Neural cell (in vitro differentiated cells): ENCODE measurements around the gene DSPP. TPM values are rescaled to one million over a fixed set of nuclear protein-coding genes. Genes with fewer than 3 reads are reported as not detected.

Experiments
- H2AFZ ChIP-seq: fragments of 200-600, 300-800 bp; sonication (generic), shearing (Covaris generic); 2 replicates; pipeline ENCODE4 v1.6.0; 2014; ENCODE audit warnings: low read depth, mild to moderate bottlenecking, antibody characterized with exemption, low read length, moderate library complexity
- H3F3A ChIP-seq: fragments of 200-600 bp; shearing (Covaris generic); 2 replicates; pipeline ENCODE4 v1.6.1; 2016; ENCODE audit warnings: mild to moderate bottlenecking, moderate library complexity, mixed read lengths, antibody characterized with exemption, low read length; ENCODE audit not compliant: insufficient read depth, poor library complexity, severe bottlenecking
- H3K27ac ChIP-seq: fragments of 200-600, 300-800 bp; sonication (generic), shearing (Covaris generic); 2 replicates; pipeline ENCODE4 v1.5.1; 2014; ENCODE audit warnings: mild to moderate bottlenecking, low read length, moderate library complexity
- H3K27me3 ChIP-seq: fragments of 300-800, 200-600 bp; sonication (generic), shearing (Covaris generic); 2 replicates; pipeline ENCODE4 v1.6.0; 2014; ENCODE audit warnings: mild to moderate bottlenecking, low read depth, low read length, moderate library complexity; ENCODE audit not compliant: insufficient read depth
- H3K36me3 ChIP-seq: fragments of 300-800, 200-600 bp; sonication (generic), shearing (Covaris generic); 2 replicates; pipeline ENCODE4 v1.5.1; 2014; ENCODE audit warnings: mild to moderate bottlenecking, antibody characterized with exemption, low read length, moderate library complexity; ENCODE audit not compliant: insufficient read depth
- H3K4me2 ChIP-seq: fragments of 300-800, 200-600 bp; sonication (generic), shearing (Covaris generic); 2 replicates; pipeline ENCODE4 v1.6.0; 2014; ENCODE audit warnings: mild to moderate bottlenecking, low read length
- H3K4me3 ChIP-seq: fragments of 300-800, 200-600 bp; sonication (generic), shearing (Covaris generic); 2 replicates; pipeline ENCODE4 v1.5.1; 2014; ENCODE audit warnings: mild to moderate bottlenecking, low read length, moderate library complexity
- H3K79me2 ChIP-seq: fragments of 200-600 bp; shearing (Covaris generic); replicated peaks from 2 replicates; pipeline ENCODE4 v1.6.0; 2014; ENCODE audit warnings: mild to moderate bottlenecking, low read length, moderate library complexity; ENCODE audit not compliant: insufficient read depth
- H3K9ac ChIP-seq: fragments of 300-800, 200-600 bp; sonication (generic), shearing (Covaris generic); 2 replicates; pipeline ENCODE4 v1.6.1; 2016; ENCODE audit warnings: mild to moderate bottlenecking, low read length, mixed read lengths
- H3K9me2 ChIP-seq: fragments of 200-600 bp; shearing (Covaris generic); 2 replicates; pipeline ENCODE4 v1.6.1; 2016; ENCODE audit warnings: mild to moderate bottlenecking, low read length, mixed read lengths; ENCODE audit not compliant: insufficient read depth
- H3K9me3 ChIP-seq: fragments of 200-600, 300-800 bp; sonication (generic), shearing (Covaris generic); 2 replicates; pipeline ENCODE4 v1.6.1; 2016; ENCODE audit warnings: mild to moderate bottlenecking, mixed run types, low read length, moderate library complexity, mixed read lengths
- H4K20me1 ChIP-seq: fragments of 200-600 bp; shearing (Covaris generic); 2 replicates; pipeline ENCODE4 v1.6.1; 2016; ENCODE audit warnings: mild to moderate bottlenecking, mixed run types; ENCODE audit not compliant: insufficient read depth
- EP300 ChIP-seq: fragments of 450-650 bp; conservative IDR thresholded peaks from 2 replicates; pipeline ENCODE4 v1.6.1; 2014; ENCODE audit warnings: antibody characterized with exemption, mild to moderate bottlenecking, moderate library complexity; ENCODE audit not compliant: poor library complexity, severe bottlenecking
- EZH2 ChIP-seq: fragments of 200-600, 300-800 bp; shearing (Covaris generic), sonication (generic); IDR thresholded peaks from 2 replicates; pipeline ENCODE4 v1.6.1; 2014; ENCODE audit warnings: antibody characterized with exemption, low read length, borderline replicate concordance, mild to moderate bottlenecking; ENCODE audit not compliant: insufficient read depth, poor library complexity, severe bottlenecking
- MXI1 ChIP-seq: fragments of 450-650 bp; conservative IDR thresholded peaks from 2 replicates; pipeline ENCODE4 v1.6.1; 2014; ENCODE audit warnings: antibody characterized with exemption, mild to moderate bottlenecking; ENCODE audit not compliant: poor library complexity, severe bottlenecking
- POLR2AphosphoS5 ChIP-seq: IDR thresholded peaks from 2 replicates; pipeline ENCODE4 v1.6.1; 2012
- RAD21 ChIP-seq: fragments of 450-650 bp; conservative IDR thresholded peaks from 2 replicates; pipeline ENCODE4 v1.6.1; 2014; ENCODE audit warnings: antibody characterized with exemption, mild to moderate bottlenecking, moderate library complexity
- REST ChIP-seq: IDR thresholded peaks from 2 replicates; pipeline ENCODE4 v1.6.1; 2012; ENCODE audit warnings: borderline replicate concordance
- SMC3 ChIP-seq: fragments of 450-650 bp; conservative IDR thresholded peaks from 2 replicates; pipeline ENCODE4 v1.6.1; 2014; ENCODE audit warnings: antibody characterized with exemption, mild to moderate bottlenecking, moderate library complexity; ENCODE audit not compliant: poor library complexity
- TAF1 ChIP-seq: IDR thresholded peaks from 2 replicates; pipeline ENCODE4 v1.6.1; 2012; ENCODE audit warnings: low read depth
- polyA plus RNA-seq: library from polyadenylated mRNA; depleted of rRNA; stranded (reverse); fragments of >200 nt; gene quantifications from 2 replicates; pipeline ENCODE4 v1.2.3, GENCODE V29; 2014
- TF ChIP-seq, protein P1 (sequence below): fragments of 450-650 bp; IDR thresholded peaks from 2 replicates; pipeline ENCODE4 v1.5.1; 2014; ENCODE audit warnings: antibody characterized with exemption, mild to moderate bottlenecking, moderate library complexity; ENCODE audit not compliant: poor library complexity, severe bottlenecking

Gene DSPP
- polyA plus RNA-seq, 1 donor from 2014 or later, result not detected

DNA sequence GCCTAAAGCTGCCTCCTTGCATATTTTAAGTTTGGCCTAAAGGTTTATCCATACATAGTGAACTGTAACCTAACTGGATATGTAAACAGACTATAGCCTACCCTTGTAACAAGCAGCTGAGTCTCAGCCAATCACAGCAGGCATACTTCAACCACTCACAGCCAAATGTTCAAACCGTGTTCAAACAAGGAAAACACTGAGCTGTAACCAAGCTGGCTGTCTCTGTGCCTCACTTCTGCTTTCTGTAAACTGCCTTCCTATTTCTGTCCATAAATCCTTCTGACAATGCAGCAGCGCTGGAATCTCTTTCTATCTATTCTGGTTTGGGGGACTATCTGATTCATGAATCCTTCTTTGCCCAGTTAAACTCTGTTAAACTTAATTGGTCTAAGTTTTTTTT, 16.4 kb downstream of the DSPP start:
- Histone ChIP-seq H3K27ac (no peak overlapping the region), H3K9me2 (no peaks in the 10 kb centered on the region), H3K9ac (no peak overlapping the region), H2AFZ (no peak overlapping the region), H3K79me2 (no peaks in the 10 kb centered on the region), H4K20me1 (no peaks in the 10 kb centered on the region), H3K9me3 (no peaks in the 10 kb centered on the region), H3K4me2 (no peak overlapping the region), H3F3A (no peaks in the 10 kb centered on the region), H3K27me3 (no peaks in the 10 kb centered on the region), H3K4me3 (no peak overlapping the region), H3K36me3 (no peaks in the 10 kb centered on the region)
- TF ChIP-seq RAD21 (no peak), REST (no peak), POLR2AphosphoS5 (no peak), MXI1 (no peak), EP300 (no peak), EZH2 (no peak), TAF1 (no peak), SMC3 (no peak)
- TF ChIP-seq, protein P1, sequence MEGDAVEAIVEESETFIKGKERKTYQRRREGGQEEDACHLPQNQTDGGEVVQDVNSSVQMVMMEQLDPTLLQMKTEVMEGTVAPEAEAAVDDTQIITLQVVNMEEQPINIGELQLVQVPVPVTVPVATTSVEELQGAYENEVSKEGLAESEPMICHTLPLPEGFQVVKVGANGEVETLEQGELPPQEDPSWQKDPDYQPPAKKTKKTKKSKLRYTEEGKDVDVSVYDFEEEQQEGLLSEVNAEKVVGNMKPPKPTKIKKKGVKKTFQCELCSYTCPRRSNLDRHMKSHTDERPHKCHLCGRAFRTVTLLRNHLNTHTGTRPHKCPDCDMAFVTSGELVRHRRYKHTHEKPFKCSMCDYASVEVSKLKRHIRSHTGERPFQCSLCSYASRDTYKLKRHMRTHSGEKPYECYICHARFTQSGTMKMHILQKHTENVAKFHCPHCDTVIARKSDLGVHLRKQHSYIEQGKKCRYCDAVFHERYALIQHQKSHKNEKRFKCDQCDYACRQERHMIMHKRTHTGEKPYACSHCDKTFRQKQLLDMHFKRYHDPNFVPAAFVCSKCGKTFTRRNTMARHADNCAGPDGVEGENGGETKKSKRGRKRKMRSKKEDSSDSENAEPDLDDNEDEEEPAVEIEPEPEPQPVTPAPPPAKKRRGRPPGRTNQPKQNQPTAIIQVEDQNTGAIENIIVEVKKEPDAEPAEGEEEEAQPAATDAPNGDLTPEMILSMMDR, result no peak

GRCh38 chr4:87631668-87632067, 23.3 kb downstream of the DSPP start:
- H3K4me3 ChIP-seq, result no peak overlapping the region
- no peak overlapping the region for H3K9ac ChIP-seq
- no peaks in the 10 kb centered on the region for H3K79me2 ChIP-seq
- H4K20me1 ChIP-seq, result no peaks in the 10 kb centered on the region
- H3K9me3 ChIP-seq, result no peaks in the 10 kb centered on the region
- no peak overlapping the region for H2AFZ ChIP-seq
- no peak overlapping the region for H3K4me2 ChIP-seq
- H3F3A ChIP-seq, result no peaks in the 10 kb centered on the region
- TF ChIP-seq TAF1 (no peak), SMC3 (no peak), EP300 (no peak), POLR2AphosphoS5 (no peak), MXI1 (no peak), REST (no peak), RAD21 (no peak), EZH2 (no peak)
- TF ChIP-seq, protein P1, result no peak
- H3K27ac ChIP-seq, result no peak overlapping the region
- H3K36me3 ChIP-seq, result no peaks in the 10 kb centered on the region
- H3K9me2 ChIP-seq, result no peaks in the 10 kb centered on the region
- H3K27me3 ChIP-seq, result no peaks in the 10 kb centered on the region
